GM18499 (cell line): ENCODE measurements around the gene GBGT1.

Experiments used
- ATAC-seq: cut with Tn5 transposase; IDR thresholded peaks from one replicate; pipeline ENCODE4 v1.9.1; 2021; ENCODE audit warnings: moderate number of reproducible peaks; ENCODE audit not compliant: insufficient read depth, unreplicated experiment

The GBGT1 gene

GRCh38 chr9:133105461-133105770 is 58.3 kb downstream of the GBGT1 start:
- no peak for ATAC-seq

GRCh38 chr9:133104718-133105460 is 58.8 kb downstream of the GBGT1 start:
- no peak for ATAC-seq

GRCh38 chr9:133103987-133104505 is 59.7 kb downstream of the GBGT1 start:
- no peak for ATAC-seq

GRCh38 chr9:133103183-133103986 is 60.3 kb downstream of the GBGT1 start:
- no peak for ATAC-seq
